MM.1S (cell line): ENCODE data around the gene ECHDC3.

Source experiments
- DNase-seq: peaks from one replicate; pipeline ENCODE4 v3.0.0-alpha.2; 2015
- H2AFZ ChIP-seq: fragments of 300-600 bp; sonication (generic); 2 replicates; pipeline ENCODE4 v1.6.0; 2016; ENCODE audit warnings: antibody characterized with exemption, low read length
- H3F3A ChIP-seq: fragments of 300-600 bp; sonication (generic); 2 replicates; pipeline ENCODE4 v1.6.1; 2016; ENCODE audit warnings: mild to moderate bottlenecking, antibody characterized with exemption, low read length, moderate library complexity, mixed read lengths; ENCODE audit not compliant: insufficient read depth
- H3K27ac ChIP-seq: fragments of 300-600 bp; sonication (generic); 2 replicates; pipeline ENCODE4 v1.5.1; 2016; ENCODE audit warnings: mild to moderate bottlenecking, low read length
- H3K27me3 ChIP-seq: fragments of 300-600 bp; sonication (generic); replicated peaks from 2 replicates; pipeline ENCODE4 v1.6.0; 2016; ENCODE audit warnings: low read length; ENCODE audit not compliant: insufficient read depth
- H3K36me3 ChIP-seq: fragments of 300-600 bp; sonication (generic); replicated peaks from 2 replicates; pipeline ENCODE4 v1.6.1; 2016; ENCODE audit warnings: mild to moderate bottlenecking, low read length, mixed read lengths; ENCODE audit not compliant: insufficient read depth
- H3K4me1 ChIP-seq: fragments of 300-600 bp; sonication (generic); 2 replicates; pipeline ENCODE4 v1.6.1; 2016; ENCODE audit warnings: low read length, mixed read lengths
- H3K4me2 ChIP-seq: fragments of 300-600 bp; sonication (generic); 2 replicates; pipeline ENCODE4 v1.6.0; 2016; ENCODE audit warnings: low read depth, low read length
- H3K4me3 ChIP-seq: fragments of 300-600 bp; sonication (generic); 2 replicates; pipeline ENCODE4 v1.5.1; 2016; ENCODE audit warnings: low read length, mixed read lengths
- H3K79me2 ChIP-seq: fragments of 300-600 bp; sonication (generic); 2 replicates; pipeline ENCODE4 v1.6.1; 2016; ENCODE audit warnings: mixed run types, low read length, mixed read lengths
- H3K9ac ChIP-seq: fragments of 300-600 bp; sonication (generic); 2 replicates; pipeline ENCODE4 v1.6.1; 2016; ENCODE audit warnings: low read length, mixed read lengths
- H3K9me2 ChIP-seq: fragments of 300-600 bp; sonication (generic); replicated peaks from 2 replicates; pipeline ENCODE4 v1.6.1; 2016; ENCODE audit warnings: mild to moderate bottlenecking, low read length, mixed read lengths; ENCODE audit not compliant: insufficient read depth
- H3K9me3 ChIP-seq: fragments of 300-600 bp; sonication (generic); replicated peaks from 2 replicates; pipeline ENCODE4 v1.6.1; 2016; ENCODE audit warnings: mild to moderate bottlenecking, low read length, mixed read lengths; ENCODE audit not compliant: insufficient read depth
- H4K20me1 ChIP-seq: fragments of 300-600 bp; sonication (generic); 2 replicates; pipeline ENCODE4 v1.6.1; 2016; ENCODE audit warnings: mild to moderate bottlenecking, low read length, moderate library complexity, mixed read lengths; ENCODE audit not compliant: insufficient read depth
- CTCF ChIP-seq: fragments of 300-600 bp; sonication (generic); IDR thresholded peaks from 2 replicates; pipeline ENCODE4 v1.5.1; 2016; ENCODE audit warnings: antibody characterized with exemption, low read length, mixed read lengths
- EZH2 ChIP-seq: fragments of 300-600 bp; sonication (generic); optimal IDR thresholded peaks from 2 replicates; pipeline ENCODE3; 2017; ENCODE audit warnings: low read depth, mild to moderate bottlenecking, antibody characterized with exemption, low read length, mixed read lengths
- EZH2phosphoT487 ChIP-seq: fragments of 300-600 bp; sonication (generic); IDR thresholded peaks from 2 replicates; pipeline ENCODE4 v1.6.1; 2018; ENCODE audit warnings: antibody characterized with exemption, low read length

The ECHDC3 gene

GRCh38 chr10:11719496-11720259 is 22.5 kb upstream of the ECHDC3 start:
- H3K4me2 ChIP-seq, result no peak overlapping the region

GRCh38 chr10:11720260-11720741 is 21.9 kb upstream of the ECHDC3 start:
- no peak overlapping the region for H2AFZ ChIP-seq
- no peak overlapping the region for H3K27ac ChIP-seq
- H3K9me2 ChIP-seq, result no peaks in the 10 kb centered on the region
- H3K79me2 ChIP-seq, result no peaks in the 10 kb centered on the region
- H3F3A ChIP-seq, result peaks cover 5% of the 10 kb centered on the region; the same call in 1 of the 2 replicates
- TF ChIP-seq CTCF, result no peak
- TF ChIP-seq EZH2, result no peak
- no peak for TF ChIP-seq EZH2phosphoT487
- no peak overlapping the region for H3K9ac ChIP-seq
- H3K4me1 ChIP-seq, result 0 out of 2 replicates have a peak, but pooled peaks cover 6% of the 10 kb centered on the region
- no peak overlapping the region for H3K4me2 ChIP-seq
- DNase-seq, result no peak
- H3K27me3 ChIP-seq, result peaks cover 87% of the 10 kb centered on the region
- no peaks in the 10 kb centered on the region for H3K9me3 ChIP-seq
- H3K4me3 ChIP-seq, result no peak overlapping the region
- H4K20me1 ChIP-seq, result no peaks in the 10 kb centered on the region
- H3K36me3 ChIP-seq, result no peaks in the 10 kb centered on the region

More at GRCh38 chr10:11719496-11720259, 22.5 kb upstream of the ECHDC3 start:
- H3K27ac ChIP-seq, result no peak overlapping the region
- no peak overlapping the region for H3K9ac ChIP-seq
- no peak overlapping the region for H3K4me3 ChIP-seq
- H3K36me3 ChIP-seq, result no peaks in the 10 kb centered on the region
- no peaks in the 10 kb centered on the region for H3K9me3 ChIP-seq
- no peak overlapping the region for H2AFZ ChIP-seq
- H4K20me1 ChIP-seq, result no peaks in the 10 kb centered on the region
- no peaks in the 10 kb centered on the region for H3K79me2 ChIP-seq
- no peak for DNase-seq
- H3K27me3 ChIP-seq, result peaks cover 87% of the 10 kb centered on the region
- H3F3A ChIP-seq, result peaks cover 5% of the 10 kb centered on the region; the same call in 1 of the 2 replicates
- 0 out of 2 replicates have a peak, but pooled peaks cover 6% of the 10 kb centered on the region for H3K4me1 ChIP-seq
- TF ChIP-seq EZH2 (no peak), EZH2phosphoT487 (no peak), CTCF (no peak)
- H3K9me2 ChIP-seq, result no peaks in the 10 kb centered on the region

- H4K20me1 ChIP-seq, result no peaks in the 10 kb centered on the region
- H3K27ac ChIP-seq, result no peak overlapping the region
- no peak for DNase-seq
- H3K9me2 ChIP-seq, result no peaks in the 10 kb centered on the region
- H3K9ac ChIP-seq, result no peak overlapping the region
- no peaks in the 10 kb centered on the region for H3K79me2 ChIP-seq
- H3K36me3 ChIP-seq, result no peaks in the 10 kb centered on the region
- H3K4me2 ChIP-seq, result no peak overlapping the region
- H3K4me1 ChIP-seq, result 0 out of 2 replicates have a peak, but pooled peaks cover 6% of the 10 kb centered on the region
- H3K9me3 ChIP-seq, result no peaks in the 10 kb centered on the region
- peaks cover 79% of the 10 kb centered on the region for H3K27me3 ChIP-seq
- peaks cover 5% of the 10 kb centered on the region; the same call in 1 of the 2 replicates for H3F3A ChIP-seq
- no peak overlapping the region for H2AFZ ChIP-seq
- H3K4me3 ChIP-seq, result no peak overlapping the region
- TF ChIP-seq EZH2 (no peak), CTCF (no peak), EZH2phosphoT487 (no peak)
Observed at GRCh38 chr10:11721806-11722205, 20.4 kb upstream of the ECHDC3 start.
